ENCODE results near the gene BEND6.

The BEND6 gene

GRCh38 chr6:56938649-56939191 is 16.2 kb upstream of the BEND6 start:
- in situ Hi-C loops (cut with MboI; ENCODE audit: low sequenced_read_pairs) = no loop called here

- in situ Hi-C loops (cut with MboI; ENCODE audit: low sequenced_read_pairs) = no loop called here
Measured at GRCh38 chr6:56940463-56940862, 14.4 kb upstream of the BEND6 start.

- in situ Hi-C loops (cut with MboI; ENCODE audit: low sequenced_read_pairs) = no loop called here
Measured at GRCh38 chr6:56940977-56941376, 13.9 kb upstream of the BEND6 start.

- in situ Hi-C loops (cut with MboI; ENCODE audit: low sequenced_read_pairs) = no loop called here
Measured at GRCh38 chr6:56944661-56945060, 10.2 kb upstream of the BEND6 start.

GRCh38 chr6:56946368-56946767 is 8.5 kb upstream of the BEND6 start:
- in situ Hi-C loops (cut with MboI; ENCODE audit: low sequenced_read_pairs) = no loop called here

- in situ Hi-C loops (cut with MboI; ENCODE audit: low sequenced_read_pairs) = no loop called here
Measured at GRCh38 chr6:56947924-56948323, 7.0 kb upstream of the BEND6 start.

- in situ Hi-C loops (cut with MboI; ENCODE audit: low sequenced_read_pairs) = no loop called here
Measured at GRCh38 chr6:56949265-56949664, 5.6 kb upstream of the BEND6 start.

- in situ Hi-C loops (cut with MboI; ENCODE audit: low sequenced_read_pairs) = no loop called here
Measured at GRCh38 chr6:56949925-56950495, 4.9 kb upstream of the BEND6 start.

GRCh38 chr6:56951049-56951831 is 3.7 kb upstream of the BEND6 start:
- in situ Hi-C loops (cut with MboI; ENCODE audit: low sequenced_read_pairs) = no loop called here

- in situ Hi-C loops (cut with MboI; ENCODE audit: low sequenced_read_pairs) = no loop called here
Measured at GRCh38 chr6:56953597-56954402, 1.1 kb upstream of the BEND6 start.

GRCh38 chr6:56955171-56956155 is 556 bp downstream of the BEND6 start:
- in situ Hi-C loops (cut with MboI; ENCODE audit: low sequenced_read_pairs) = no loop called here

- in situ Hi-C loops (cut with MboI; ENCODE audit: low sequenced_read_pairs) = no loop called here
Measured at GRCh38 chr6:56956491-56956890, 1.6 kb downstream of the BEND6 start.

GRCh38 chr6:56957856-56958255 is 2.9 kb downstream of the BEND6 start:
- in situ Hi-C loops (cut with MboI; ENCODE audit: low sequenced_read_pairs) = no loop called here

- in situ Hi-C loops (cut with MboI; ENCODE audit: low sequenced_read_pairs) = no loop called here
Measured at GRCh38 chr6:56958481-56958880, 3.6 kb downstream of the BEND6 start.

- in situ Hi-C loops (cut with MboI; ENCODE audit: low sequenced_read_pairs) = no loop called here
Measured at GRCh38 chr6:56959094-56959493, 4.2 kb downstream of the BEND6 start.

GRCh38 chr6:56959938-56960337 is 5.0 kb downstream of the BEND6 start:
- in situ Hi-C loops (cut with MboI; ENCODE audit: low sequenced_read_pairs) = loop anchor here (10.0 kb wide), 1 partner anchor 45 kb away; no protein-coding TSS in a partner anchor

GRCh38 chr6:56961151-56961550 is 6.2 kb downstream of the BEND6 start:
- in situ Hi-C loops (cut with MboI; ENCODE audit: low sequenced_read_pairs) = loop anchor here (10.0 kb wide), 1 partner anchor 46 kb away; no protein-coding TSS in a partner anchor

- in situ Hi-C loops (cut with MboI; ENCODE audit: low sequenced_read_pairs) = loop anchor here (10.0 kb wide), 1 partner anchor 48 kb away; no protein-coding TSS in a partner anchor
Measured at GRCh38 chr6:56962441-56962840, 7.5 kb downstream of the BEND6 start.

GRCh38 chr6:56963043-56963442 is 8.1 kb downstream of the BEND6 start:
- in situ Hi-C loops (cut with MboI; ENCODE audit: low sequenced_read_pairs) = loop anchor here (10.0 kb wide), 1 partner anchor 48 kb away; no protein-coding TSS in a partner anchor

- in situ Hi-C loops (cut with MboI; ENCODE audit: low sequenced_read_pairs) = loop anchor here (10.0 kb wide), 1 partner anchor 49 kb away; no protein-coding TSS in a partner anchor
Measured at GRCh38 chr6:56963793-56964192, 8.9 kb downstream of the BEND6 start.
